ENCODE data around the gene KRT34.
"Not testable (repeated sequence)": the region's sequence is repeated elsewhere in the genome, so short reads cannot be mapped to it uniquely, and the experiment has no call there.

Gene KRT34

GRCh38 chr17:41403404-41404023 lies 21.4 kb upstream of the KRT34 start:
- no peak for DNase-seq

GRCh38 chr17:41402161-41402560 lies 20.1 kb upstream of the KRT34 start:
- no peak for DNase-seq

- no peak for DNase-seq
These were observed 15.0 kb upstream of the KRT34 start, which contains the start of gene KRT31 for GRCh38 chr17:41396996-41397660. TSS of gene KRT31 (minus strand) at chr17:41397608. CDS start at chr17:41397539, 69 bp downstream.

GRCh38 chr17:41396340-41396739 lies 14.2 kb upstream of the KRT34 start:
- DNase-seq: no peak

GRCh38 chr17:41395611-41396010 lies 13.5 kb upstream of the KRT34 start:
- no peak for DNase-seq

- not testable (repeated sequence) for DNase-seq
These were observed 12.9 kb upstream of the KRT34 start for GRCh38 chr17:41395044-41395443.

GRCh38 chr17:41394254-41394996 lies 12.3 kb upstream of the KRT34 start:
- DNase-seq: no peak

GRCh38 chr17:41393826-41394225 lies 11.7 kb upstream of the KRT34 start:
- DNase-seq: no peak

- DNase-seq: no peak
These were observed 11.2 kb upstream of the KRT34 start for GRCh38 chr17:41393294-41393693.

- DNase-seq: no peak
These were observed 10.2 kb upstream of the KRT34 start for GRCh38 chr17:41392278-41392677.

- no peak for DNase-seq
These were observed 9.4 kb upstream of the KRT34 start for GRCh38 chr17:41391535-41391934.

GRCh38 chr17:41390411-41390938 lies 8.4 kb upstream of the KRT34 start:
- no peak for DNase-seq

GRCh38 chr17:41387670-41388069 lies 5.6 kb upstream of the KRT34 start:
- no peak for DNase-seq

GRCh38 chr17:41386227-41386626 lies 4.1 kb upstream of the KRT34 start:
- no peak for DNase-seq

GRCh38 chr17:41383690-41384089 lies 1.6 kb upstream of the KRT34 start:
- no peak for DNase-seq

- no peak for DNase-seq
These were observed 288 bp upstream of the KRT34 start for GRCh38 chr17:41382394-41382793.

- not testable (repeated sequence) for DNase-seq
These were observed 2.0 kb downstream of the KRT34 start for GRCh38 chr17:41380091-41380490.

GRCh38 chr17:41377546-41377945 lies 4.6 kb downstream of the KRT34 start:
- DNase-seq: no peak

GRCh38 chr17:41369713-41370112 lies 12.4 kb downstream of the KRT34 start, which contains the start of gene KRT33B:
TSS of gene KRT33B (minus strand) at chr17:41369813. CDS start at chr17:41369750, 63 bp downstream.
- DNase-seq: no peak

GRCh38 chr17:41369023-41369422 lies 13.1 kb downstream of the KRT34 start:
- no peak for DNase-seq

GRCh38 chr17:41367426-41368075 lies 14.6 kb downstream of the KRT34 start:
- DNase-seq: no peak

GRCh38 chr17:41366070-41366469 lies 16.0 kb downstream of the KRT34 start:
- DNase-seq: no peak

- DNase-seq: no peak
These were observed 18.2 kb downstream of the KRT34 start for GRCh38 chr17:41363881-41364280.
